GM18870 (cell line): ENCODE results near the gene FYN.

Source experiments
- ATAC-seq: cut with Tn5 transposase; IDR thresholded peaks from one replicate; pipeline ENCODE4 v1.9.1; 2021; ENCODE audit warnings: moderate library complexity; ENCODE audit not compliant: unreplicated experiment

FYN gene

DNA sequence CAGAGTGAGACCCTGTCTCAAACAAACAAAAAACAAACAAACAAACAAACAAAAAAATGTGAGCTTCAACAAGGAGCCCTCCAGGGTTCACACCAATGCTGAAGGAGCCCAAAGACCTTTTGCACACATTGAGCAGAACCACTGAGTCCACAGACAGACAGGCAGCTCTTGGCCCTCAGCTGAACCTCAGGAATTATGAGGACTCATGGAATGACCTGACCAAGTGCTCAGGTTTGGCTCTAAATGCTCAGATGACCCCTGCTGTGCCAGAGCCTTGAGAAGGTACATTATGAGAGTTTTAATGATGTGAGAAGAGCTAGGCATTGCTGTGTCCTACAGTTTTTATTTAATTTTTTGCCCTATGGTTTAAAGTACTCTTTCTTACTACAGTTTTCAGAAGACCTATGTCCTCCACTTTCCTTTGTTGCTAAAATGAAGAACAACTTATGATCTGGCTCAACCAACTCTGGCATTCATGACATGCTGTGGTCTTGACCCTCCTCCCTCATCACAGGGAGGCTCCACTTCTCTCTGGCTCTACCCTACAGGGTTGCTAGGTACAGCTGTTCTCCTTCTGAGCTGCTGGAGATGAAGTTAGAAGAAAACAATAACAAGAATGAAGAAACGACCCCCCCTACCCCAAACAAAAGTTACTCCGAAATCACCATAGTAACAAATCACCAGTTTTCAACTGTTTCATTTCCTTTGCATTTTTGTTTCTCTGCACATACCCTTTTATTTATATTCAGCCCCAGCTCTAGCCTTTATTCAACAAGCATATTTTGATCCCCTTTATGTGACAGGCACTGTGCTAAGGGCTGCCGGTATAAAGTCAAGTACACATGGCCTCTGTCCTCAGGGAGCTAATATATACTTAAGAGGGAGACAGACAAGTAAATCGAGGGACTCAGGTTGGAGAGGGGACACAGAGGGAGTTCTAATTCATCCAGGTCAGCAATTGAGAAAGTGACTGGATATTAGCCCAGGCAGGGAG, 138.9 kb downstream of the FYN start:
- ATAC-seq = no peak

DNA sequence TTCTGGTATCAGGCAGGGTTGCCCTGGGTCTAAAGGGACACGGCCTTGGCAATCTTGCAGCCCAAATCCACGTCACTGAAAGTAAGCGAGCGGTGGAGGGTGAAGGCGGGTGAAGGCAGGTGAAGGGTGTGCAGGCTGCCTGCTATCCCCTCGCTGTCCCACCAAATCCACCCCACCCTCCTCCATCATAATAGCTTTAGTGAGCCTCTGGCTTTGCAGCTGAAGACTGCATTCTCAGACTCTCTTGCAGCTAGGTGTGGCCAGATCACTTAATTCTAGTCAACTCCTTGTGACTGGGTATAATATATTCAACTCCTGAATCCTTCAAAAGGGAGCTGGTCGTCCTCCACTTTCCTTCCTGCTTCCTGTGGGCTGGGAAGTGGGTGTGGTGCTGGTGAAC, 140.9 kb downstream of the FYN start:
- ATAC-seq = no peak

DNA sequence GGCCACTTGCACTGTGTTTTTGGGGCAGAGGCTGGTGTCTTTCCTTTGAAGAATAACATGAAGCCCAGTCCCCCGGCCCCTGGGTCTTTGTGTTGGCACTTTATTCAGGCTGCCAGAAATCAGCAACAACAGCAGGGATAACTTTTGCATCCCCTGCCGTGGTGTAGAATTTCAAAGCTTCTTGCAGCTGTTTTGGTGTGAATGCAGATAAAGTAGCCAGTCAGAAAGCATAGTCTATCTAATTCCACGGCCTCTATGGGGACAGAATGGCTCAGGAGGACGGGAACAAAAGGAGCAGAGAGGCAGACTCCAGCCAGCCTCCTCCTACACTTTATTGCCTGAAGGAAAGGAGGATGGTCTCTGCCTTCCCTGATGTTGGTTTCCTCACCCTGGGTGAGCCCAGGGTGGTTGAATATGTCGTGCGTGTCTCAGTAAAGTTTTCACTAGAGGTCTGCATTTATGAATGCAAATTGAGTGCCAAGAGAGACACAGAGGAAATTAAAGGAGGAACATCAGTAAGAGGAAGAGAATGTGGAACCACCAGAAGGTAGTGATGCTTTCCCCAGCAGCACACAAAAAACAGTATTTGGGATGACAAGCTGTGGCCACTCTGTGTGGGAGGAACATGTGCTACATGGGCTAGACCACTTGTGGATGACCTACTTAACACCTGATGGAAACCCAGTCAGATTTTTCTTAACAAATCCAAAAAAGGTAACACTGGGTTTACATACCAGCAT, 141.6 kb downstream of the FYN start:
- ATAC-seq = no peak

DNA sequence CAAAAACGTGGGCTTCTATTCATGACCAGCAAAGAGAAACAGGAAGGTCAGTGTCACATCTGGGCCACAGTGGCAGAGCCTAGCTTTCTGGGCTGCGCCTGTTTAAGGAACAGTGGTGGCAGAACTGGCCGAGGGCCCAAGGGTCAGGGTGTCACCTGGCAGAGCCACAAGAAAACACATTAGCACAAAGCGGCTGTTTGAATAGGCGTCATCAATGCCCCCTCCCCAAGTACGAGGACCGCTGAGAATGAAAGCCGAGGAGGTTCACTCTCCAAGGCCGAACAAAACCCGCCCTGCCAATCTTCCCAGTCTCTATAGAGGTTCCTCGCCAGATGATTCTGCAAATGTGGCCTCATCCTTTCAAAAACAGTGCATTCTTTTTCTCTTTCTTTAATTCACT, 142.4 kb downstream of the FYN start:
- no peak for ATAC-seq

GRCh38 chr6:111727802-111728201, 145.4 kb downstream of the FYN start:
- no peak for ATAC-seq

DNA sequence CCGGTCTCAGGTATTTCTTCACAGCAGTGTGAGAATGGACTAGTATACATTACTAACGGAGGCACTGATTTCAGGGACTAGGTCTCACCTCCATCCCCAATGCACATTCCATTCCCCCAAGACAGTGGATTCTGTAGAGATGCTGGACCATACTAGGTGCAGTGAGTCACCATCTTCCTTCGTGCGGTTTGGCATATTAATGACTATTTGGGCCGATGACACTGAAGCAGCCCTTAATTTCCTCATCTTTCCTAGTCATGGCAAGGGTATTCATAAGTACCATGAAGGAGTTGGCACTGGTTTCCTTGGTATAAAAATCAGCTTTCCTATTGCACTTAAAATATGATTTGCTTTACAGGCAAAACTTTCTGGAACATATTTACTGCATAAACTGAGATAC, 146.2 kb downstream of the FYN start:
- no peak for ATAC-seq

DNA sequence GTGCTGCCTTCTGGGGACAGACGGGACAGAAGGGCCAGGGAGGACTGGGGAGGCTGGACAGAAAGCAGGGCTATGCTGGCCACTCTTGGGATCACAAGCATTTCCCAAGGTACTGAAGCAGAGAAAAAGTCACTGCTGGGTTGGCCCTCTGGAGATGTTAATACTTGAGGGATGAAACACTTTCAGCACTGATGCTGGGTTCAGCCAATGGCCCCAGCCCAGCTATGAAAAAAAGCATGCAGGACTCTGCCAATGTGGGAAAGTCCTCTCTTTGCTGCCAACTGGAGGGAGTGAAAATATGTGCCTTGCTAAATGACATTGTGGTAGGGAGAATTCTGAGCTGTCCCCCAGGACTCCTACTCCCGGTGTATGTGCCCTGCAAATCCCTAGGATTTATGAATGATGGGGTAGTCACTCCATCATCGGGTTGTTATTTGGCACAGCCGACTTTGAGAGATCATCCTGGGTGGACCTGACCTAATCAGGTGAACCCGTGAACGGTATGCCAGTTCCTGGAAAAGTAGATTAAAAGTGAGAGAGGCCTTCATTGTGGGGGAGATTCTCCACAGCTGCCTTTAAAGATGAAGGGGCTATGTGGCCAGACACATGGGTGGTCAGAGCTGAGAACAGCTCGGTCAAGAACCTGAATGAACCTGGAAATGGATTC, 147.7 kb downstream of the FYN start:
- ATAC-seq = no peak

DNA sequence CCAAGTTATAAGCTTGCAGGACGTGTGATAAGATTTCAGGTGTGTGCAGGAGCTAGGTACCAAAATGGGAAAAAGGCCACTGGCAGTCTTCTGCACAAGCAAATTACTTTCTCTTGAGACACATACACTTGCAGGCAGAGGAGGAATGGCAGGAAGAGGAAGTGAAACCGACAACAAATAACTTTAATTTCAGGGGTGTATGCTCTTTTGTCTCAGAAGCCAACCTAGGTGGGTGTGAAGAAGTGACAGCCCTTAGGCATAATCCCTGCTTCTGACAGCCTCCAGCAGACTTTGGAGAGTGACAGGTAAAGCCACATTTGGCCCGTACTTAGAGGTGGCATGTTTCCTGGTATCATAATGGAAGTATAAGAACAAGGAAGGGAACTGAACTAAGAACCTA, 148.7 kb downstream of the FYN start:
- ATAC-seq = peak; percentile 99

DNA sequence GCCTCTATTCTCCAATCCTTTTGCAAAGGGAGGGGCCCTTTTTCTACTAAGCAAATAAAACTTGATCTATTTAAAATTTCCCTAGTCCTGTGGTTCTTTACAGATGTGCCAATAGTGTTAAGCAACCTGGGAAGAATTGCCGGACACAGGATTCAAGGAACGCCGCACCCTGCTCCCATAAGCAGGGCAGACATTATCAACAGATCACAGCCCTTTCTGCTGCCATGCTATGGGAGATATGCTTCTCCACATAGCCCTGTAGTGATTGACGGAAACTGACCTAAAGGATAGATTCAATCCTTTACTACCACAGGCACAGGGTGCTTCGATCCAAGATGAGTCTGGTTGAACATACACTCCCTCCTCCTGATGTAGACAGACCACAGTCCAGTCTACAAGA, 149.2 kb downstream of the FYN start:
- peak; percentile 14 for ATAC-seq

DNA sequence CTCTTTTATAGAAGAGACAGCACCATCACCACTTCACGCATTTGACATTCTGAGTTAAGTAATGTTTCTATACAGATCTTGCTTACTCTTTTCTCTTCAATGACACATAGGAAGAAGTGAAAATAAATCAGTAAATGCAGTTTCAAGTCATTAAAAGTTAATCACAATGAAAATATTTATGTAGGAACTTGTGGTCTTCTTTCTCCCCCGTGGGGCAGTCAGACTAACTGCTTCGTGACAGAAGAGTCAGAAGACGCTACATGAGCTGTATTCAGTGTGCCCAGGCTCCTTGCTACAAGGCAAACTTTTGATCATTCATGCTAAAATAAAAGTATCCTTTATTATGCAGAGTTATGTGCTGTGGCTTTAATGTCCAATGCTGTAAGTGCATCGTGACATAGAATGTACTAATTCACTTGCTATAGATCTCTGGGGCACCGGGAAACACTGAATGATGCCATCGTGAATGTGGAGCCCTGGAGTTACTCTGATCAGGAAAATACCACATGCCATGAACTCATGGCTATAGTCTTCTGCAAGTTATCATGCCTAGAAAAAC, 149.8 kb downstream of the FYN start:
- ATAC-seq = no peak

- ATAC-seq = no peak
These were observed 151.0 kb downstream of the FYN start for GRCh38 chr6:111722179-111722731.

DNA sequence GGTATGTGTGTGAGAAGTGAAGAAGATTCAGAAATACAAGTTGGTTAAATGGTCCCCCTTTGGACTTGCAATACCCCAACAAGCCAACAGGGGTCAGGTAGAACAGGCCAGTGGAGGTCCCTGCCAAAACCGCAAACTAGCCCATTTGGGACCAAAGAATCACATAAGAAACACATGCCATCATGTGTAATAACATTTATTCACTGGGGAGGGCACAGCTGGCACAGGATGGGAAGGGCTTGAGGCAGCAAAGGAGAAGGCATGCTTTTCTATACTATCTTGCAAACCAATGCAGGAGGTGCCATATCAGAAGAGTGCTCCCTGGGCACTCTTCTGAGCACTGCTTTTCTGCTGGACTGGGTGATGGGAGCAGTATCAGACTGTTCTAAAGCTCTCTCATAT, 151.5 kb downstream of the FYN start:
- ATAC-seq = no peak

GRCh38 chr6:111720931-111721496, 152.2 kb downstream of the FYN start:
- no peak for ATAC-seq

GRCh38 chr6:111718990-111719389, 154.3 kb downstream of the FYN start:
- ATAC-seq = no peak

DNA sequence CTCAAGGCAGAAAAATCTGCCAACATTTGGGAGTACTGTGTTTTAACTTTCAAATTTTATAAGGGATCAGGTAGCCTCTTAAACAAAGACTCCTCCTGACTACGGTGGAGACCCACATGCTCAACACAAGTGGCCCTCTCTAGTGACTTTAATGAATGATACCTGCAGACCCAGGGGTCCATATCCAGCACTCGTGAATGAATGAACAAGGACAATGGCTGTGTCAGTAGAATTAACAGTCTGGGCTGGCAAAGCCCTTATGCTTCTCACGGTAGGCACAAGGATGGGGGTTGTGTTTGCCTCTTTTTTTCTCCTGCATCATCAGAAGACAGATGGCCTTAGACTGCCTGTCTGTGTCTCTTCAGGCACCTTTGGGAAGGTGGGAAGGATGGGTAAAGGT, 154.9 kb downstream of the FYN start:
- ATAC-seq = no peak

DNA sequence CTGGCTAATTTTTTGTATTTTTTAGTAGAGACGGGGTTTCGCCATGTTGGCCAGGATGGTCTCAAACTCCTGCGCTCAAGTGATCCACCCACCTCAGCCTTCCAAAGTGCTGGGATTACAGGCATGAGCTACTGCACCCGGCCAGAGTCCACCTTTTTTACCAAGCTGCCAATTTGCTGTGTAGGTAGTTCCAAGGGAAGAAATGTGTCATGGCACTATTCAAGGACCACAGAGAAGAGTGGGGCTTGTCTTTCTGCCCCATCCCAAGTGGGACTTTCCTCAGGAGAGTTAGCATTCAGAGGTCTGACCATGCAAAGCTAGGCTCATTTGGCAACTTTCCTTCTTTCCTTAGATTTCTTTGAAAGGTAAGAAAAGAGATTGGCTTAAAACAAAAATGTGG, 155.6 kb downstream of the FYN start:
- ATAC-seq = no peak

DNA sequence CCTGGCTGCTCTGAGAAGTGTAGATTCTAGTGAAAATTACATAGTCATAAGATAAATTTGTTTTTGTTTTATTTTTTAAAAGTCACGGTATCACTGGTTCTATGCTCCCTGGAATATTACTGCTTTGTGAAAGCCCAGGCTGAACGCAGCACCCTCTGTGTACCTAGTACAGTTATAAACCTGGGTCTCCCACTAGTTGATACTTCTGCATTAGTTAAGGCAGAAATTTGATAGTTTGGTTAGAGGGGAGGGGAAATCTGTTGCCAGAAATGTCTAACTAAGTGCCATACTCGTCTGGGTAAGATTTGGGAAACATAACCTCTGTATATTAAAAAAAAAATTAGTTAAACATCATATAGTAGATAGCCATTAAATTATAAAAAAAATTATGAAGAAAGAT, 156.9 kb downstream of the FYN start:
- no peak for ATAC-seq

DNA sequence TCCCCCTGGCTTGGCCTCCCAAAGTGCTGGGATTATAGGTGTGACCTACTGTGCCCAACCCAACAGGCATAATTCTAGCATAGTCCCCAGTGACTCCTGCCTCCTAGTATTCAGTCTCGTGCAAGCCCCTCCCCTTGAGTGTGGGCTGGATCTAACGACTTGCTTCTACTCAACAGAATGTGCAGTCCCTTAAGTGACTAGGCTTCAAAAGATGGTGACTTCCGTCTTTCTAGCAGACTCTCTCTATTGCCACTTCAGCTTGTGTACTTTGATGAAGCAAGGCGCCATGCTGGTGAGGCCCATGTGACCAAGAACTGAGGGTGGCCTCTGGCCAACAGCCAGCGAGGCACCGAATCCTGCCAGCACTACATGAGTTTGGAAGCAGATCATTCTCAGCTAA, 157.9 kb downstream of the FYN start:
- no peak for ATAC-seq

- ATAC-seq = no peak
These were observed 158.6 kb downstream of the FYN start for GRCh38 chr6:111714416-111715270.

DNA sequence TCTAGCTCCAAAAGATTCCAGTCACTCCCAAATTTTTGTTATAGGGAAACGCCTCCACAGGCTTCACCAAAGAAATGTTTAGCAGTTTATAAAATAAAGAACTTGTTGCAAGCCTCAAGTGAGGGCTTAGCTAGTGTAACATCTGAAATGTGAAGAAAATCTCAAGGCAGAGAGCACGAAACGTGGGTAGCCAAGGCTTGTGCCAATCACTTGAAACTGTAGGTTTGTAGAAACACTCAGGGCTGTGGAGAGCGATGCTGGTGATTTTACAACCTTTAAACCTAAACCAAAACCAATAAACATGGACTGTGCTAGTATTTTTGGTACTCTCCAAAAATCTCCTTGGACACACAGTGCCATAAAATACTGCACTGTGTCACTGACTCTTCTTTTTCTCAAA, 159.4 kb downstream of the FYN start:
- no peak for ATAC-seq
